Gastrocnemius medialis (tissue), 4 donors: ENCODE data around the gene LGALS7B.

Experiments used
- CTCF ChIP-seq, 5 experiments: fragments of 450-650 bp in 3 of 5; fragments of 200-600 bp in 2 of 5; sonication (generic) in 2 of 5; IDR thresholded peaks in 4 of 5; conservative IDR thresholded peaks in 1 of 5; 1 replicate in 4 of 5; 2 replicates in 1 of 5; pipeline ENCODE4 v1.5.1; 2016 to 2019; ENCODE audit warnings: antibody characterized with exemption in 5 of 5, mild to moderate bottlenecking in 3 of 5, moderate library complexity in 3 of 5
- POLR2A ChIP-seq, 2 donors: fragments of 450-650 bp; IDR thresholded peaks; one replicate each; pipeline ENCODE4 v1.6.1; 2017; ENCODE audit warnings: antibody characterized with exemption in 2 of 2, mild to moderate bottlenecking in 2 of 2, moderate library complexity in 2 of 2

- TF ChIP-seq POLR2A (IDR thresholded peaks at IDR 0.05) (no peak), CTCF (IDR thresholded peaks at IDR 0.05 in 4 of 5, conservative IDR thresholded peaks at IDR 0.05 in 1 of 5) (no peak)
These were observed 7.9 kb upstream of the LGALS7B start for GRCh38 chr19:38781058-38781457.
